ENCODE data around the gene DNPH1.

Gene DNPH1

GRCh38 chr6:43258180-43258579, 28.9 kb upstream of the DNPH1 start:
- in situ Hi-C loops (cut with MboI; ENCODE audit: low pct_unique_long_range_greater_than_20kb, low sequenced_read_pairs, unreplicated experiment): loop anchor here (10.0 kb wide), 1 partner anchor 247 kb away; no protein-coding TSS in a partner anchor
- no peak for DNase-seq (ENCODE audit: low spot score)
- no peak for TF ChIP-seq CTCF (IDR thresholded peaks at IDR 0.05; ENCODE audit: extremely low read depth, insufficient read depth, missing control alignments)

GRCh38 chr6:43257367-43258145, 28.3 kb upstream of the DNPH1 start:
- in situ Hi-C loops (cut with MboI; ENCODE audit: low pct_unique_long_range_greater_than_20kb, low sequenced_read_pairs, unreplicated experiment): loop anchor here (10.0 kb wide), 1 partner anchor 247 kb away; no protein-coding TSS in a partner anchor
- no peak for DNase-seq (ENCODE audit: low spot score)
- TF ChIP-seq CTCF (IDR thresholded peaks at IDR 0.05; ENCODE audit: extremely low read depth, insufficient read depth, missing control alignments): no peak

- TF ChIP-seq CTCF (IDR thresholded peaks at IDR 0.05; ENCODE audit: extremely low read depth, insufficient read depth, missing control alignments): no peak
- DNase-seq (ENCODE audit: low spot score): no peak
- in situ Hi-C loops (cut with MboI; ENCODE audit: low pct_unique_long_range_greater_than_20kb, low sequenced_read_pairs, unreplicated experiment): loop anchor here (10.0 kb wide), 1 partner anchor 248 kb away; no protein-coding TSS in a partner anchor
These were observed 27.5 kb upstream of the DNPH1 start for GRCh38 chr6:43256670-43257366.

- in situ Hi-C loops (cut with MboI; ENCODE audit: low pct_unique_long_range_greater_than_20kb, low sequenced_read_pairs, unreplicated experiment): loop anchor here (10.0 kb wide), 1 partner anchor 249 kb away; no protein-coding TSS in a partner anchor
- no peak for DNase-seq (ENCODE audit: low spot score)
- TF ChIP-seq CTCF (IDR thresholded peaks at IDR 0.05; ENCODE audit: extremely low read depth, insufficient read depth, missing control alignments): no peak
These were observed 26.2 kb upstream of the DNPH1 start for GRCh38 chr6:43255408-43256054.

- DNase-seq (ENCODE audit: low spot score): no peak
- in situ Hi-C loops (cut with MboI; ENCODE audit: low pct_unique_long_range_greater_than_20kb, low sequenced_read_pairs, unreplicated experiment): loop anchor here (10.0 kb wide), 1 partner anchor 250 kb away; no protein-coding TSS in a partner anchor
- no peak for TF ChIP-seq CTCF (IDR thresholded peaks at IDR 0.05; ENCODE audit: extremely low read depth, insufficient read depth, missing control alignments)
These were observed 25.6 kb upstream of the DNPH1 start for GRCh38 chr6:43254846-43255245.

GRCh38 chr6:43254138-43254817, 25.0 kb upstream of the DNPH1 start:
- no peak for TF ChIP-seq CTCF (IDR thresholded peaks at IDR 0.05; ENCODE audit: extremely low read depth, insufficient read depth, missing control alignments)
- in situ Hi-C loops (cut with MboI; ENCODE audit: low pct_unique_long_range_greater_than_20kb, low sequenced_read_pairs, unreplicated experiment): loop anchor here (10.0 kb wide), 1 partner anchor 251 kb away; no protein-coding TSS in a partner anchor
- DNase-seq (ENCODE audit: low spot score): no peak
